HCT116 (cell line): ENCODE measurements around the gene B4GALNT3. TPM values are rescaled to one million over a fixed set of nuclear protein-coding genes. Genes with fewer than 3 reads are reported as not detected.

Source experiments
- ATAC-seq: fragments of 200-7000 bp; cut with Tn5 transposase; 2 replicates; pipeline ENCODE4 v1.9.1; 2020; ENCODE audit warnings: mild to moderate bottlenecking, moderate library complexity
- BruUV-seq: library from RNA; stranded (reverse); fragments of 400-500 nt; replicated peaks from 2 replicates; lab custom pipeline; 2021; lab: Mats Ljungman, UMichigan
- CTCF ChIA-PET: fragments of 300-600 bp; sonication (Branson Sonifier 250); formaldehyde crosslinking; loops from one replicate; lab custom pipeline; 2021; ENCODE audit warnings: antibody characterized with exemption; lab: Charles Lee
- POLR2A ChIA-PET: fragments of 300-600, 350-600 bp; sonication (Branson Sonifier 250); formaldehyde crosslinking; loops from one replicate; lab custom pipeline; 2021; ENCODE audit warnings: antibody characterized with exemption; lab: Charles Lee
- RAD21 ChIA-PET, 2 experiments: fragments of 300-600 bp; sonication (Branson Sonifier 250); formaldehyde crosslinking; loops; one replicate each; lab custom pipeline; 2023; ENCODE audit warnings: low total read pairs in 2 of 2; ENCODE audit not compliant: uncharacterized antibody in 2 of 2, unreplicated experiment in 2 of 2, low non-redundant PET in 1 of 2; lab: Charles Lee
- DNase-seq: peaks from one replicate; pipeline ENCODE4 v3.0.0-alpha.2; 2010; ENCODE audit warnings: low read depth, low spot score
- H2AFZ ChIP-seq: fragments of 200-600 bp; shearing (Covaris generic), sonication (generic); 2 replicates; pipeline ENCODE4 v1.6.1; 2017; ENCODE audit warnings: low read depth, mixed run types, mixed read lengths, antibody characterized with exemption, low read length; ENCODE audit not compliant: poor library complexity, severe bottlenecking
- H3K27ac ChIP-seq: 2 replicates; pipeline ENCODE4 v1.5.1; 2012; ENCODE audit warnings: low read depth, low read length
- H3K27me3 ChIP-seq: fragments of 200-600 bp; sonication (generic); 2 replicates; pipeline ENCODE4 v1.6.1; 2016; ENCODE audit warnings: mixed run types, low read length, mixed read lengths; ENCODE audit not compliant: insufficient read depth
- H3K36me3 ChIP-seq, 2 experiments: fragments of 200-500 bp in 1 of 2; fragments of 200-600 bp in 1 of 2; sonication (Bioruptor generic) in 1 of 2; sonication (generic) in 1 of 2; 2 replicates each; pipeline versions ENCODE4 v1.5.1 to v1.6.1; 2014 to 2016; ENCODE audit warnings: low read length in 2 of 2, inconsistent platforms in 1 of 2, mixed read lengths in 1 of 2, mixed run types in 1 of 2; ENCODE audit not compliant: insufficient read depth in 2 of 2, control insufficient read depth in 1 of 2
- H3K4me1 ChIP-seq, 2 experiments: fragments of 200-600 bp in 1 of 2; sonication (generic) in 1 of 2; 2 replicates each; pipeline versions ENCODE4 v1.5.1 to v1.6.1; 2012 to 2017; ENCODE audit warnings: low read length in 2 of 2, inconsistent platforms in 1 of 2, mild to moderate bottlenecking in 1 of 2, mixed read lengths in 1 of 2, mixed run types in 1 of 2, moderate library complexity in 1 of 2; ENCODE audit not compliant: insufficient read depth in 2 of 2, control insufficient read depth in 1 of 2
- H3K4me2 ChIP-seq: fragments of 200-600 bp; sonication (generic); 2 replicates; pipeline ENCODE4 v1.6.1; 2017; ENCODE audit warnings: mixed run types, low read length, mixed read lengths
- H3K4me3 ChIP-seq, 2 experiments: fragments of 200-600 bp in 1 of 2; sonication (generic) in 1 of 2; replicated peaks in 1 of 2; 2 replicates each; pipeline ENCODE4 v1.5.1; 2011 to 2016; ENCODE audit warnings: low read length in 2 of 2, control low read depth in 1 of 2, low read depth in 1 of 2, mild to moderate bottlenecking in 1 of 2, mixed read lengths in 1 of 2, mixed run types in 1 of 2
- H3K79me2 ChIP-seq: fragments of 200-600 bp; sonication (generic); 2 replicates; pipeline ENCODE4 v1.6.1; 2017; ENCODE audit warnings: mild to moderate bottlenecking, mixed run types, low read length, moderate library complexity, mixed read lengths; ENCODE audit not compliant: insufficient read depth
- H3K9ac ChIP-seq: fragments of 200-600 bp; sonication (generic); 2 replicates; pipeline ENCODE4 v1.6.1; 2016; ENCODE audit warnings: low read length, mixed read lengths
- H3K9me2 ChIP-seq: fragments of 200-600 bp; sonication (generic), shearing (Covaris generic); 2 replicates; pipeline ENCODE4 v1.6.1; 2017; ENCODE audit warnings: mixed run types, mild to moderate bottlenecking, moderate library complexity; ENCODE audit not compliant: insufficient read depth
- H3K9me3 ChIP-seq, 2 experiments: fragments of 200-500 bp in 1 of 2; fragments of 200-600 bp in 1 of 2; sonication (Bioruptor generic) in 1 of 2; sonication (generic) in 1 of 2; 2 replicates each; pipeline ENCODE4 v1.6.1; 2014 to 2017; ENCODE audit warnings: low read length in 2 of 2, mixed read lengths in 2 of 2, inconsistent platforms in 1 of 2, low read depth in 1 of 2, mild to moderate bottlenecking in 1 of 2, mixed run types in 1 of 2, moderate library complexity in 1 of 2; ENCODE audit not compliant: control insufficient read depth in 1 of 2, insufficient read depth in 1 of 2
- H4K20me1 ChIP-seq: fragments of 200-600 bp; sonication (generic), shearing (Covaris generic); 2 replicates; pipeline ENCODE4 v1.6.1; 2017; ENCODE audit warnings: mixed run types, mild to moderate bottlenecking, moderate library complexity; ENCODE audit not compliant: insufficient read depth
- CBX3 ChIP-seq: IDR thresholded peaks from 2 replicates; pipeline ENCODE4 v1.6.1; 2012; ENCODE audit warnings: low read depth
- CEBPB ChIP-seq: IDR thresholded peaks from 2 replicates; pipeline ENCODE4 v1.6.1; 2012; ENCODE audit warnings: low read depth
- EGR1 ChIP-seq: IDR thresholded peaks from 2 replicates; pipeline ENCODE4 v1.6.1; 2012; ENCODE audit warnings: low read depth
- EZH2 ChIP-seq: fragments of 200-600 bp; sonication (generic); IDR thresholded peaks from 2 replicates; pipeline ENCODE4 v1.6.1; 2017; ENCODE audit warnings: antibody characterized with exemption, mixed run types
- EZH2phosphoT487 ChIP-seq: fragments of 200-600 bp; IDR thresholded peaks from 2 replicates; pipeline ENCODE4 v1.6.1; 2018; ENCODE audit warnings: antibody characterized with exemption, borderline replicate concordance
- FOSL1 ChIP-seq: IDR thresholded peaks from 2 replicates; pipeline ENCODE4 v1.6.1; 2012; ENCODE audit warnings: low read depth
- JUND ChIP-seq: IDR thresholded peaks from 2 replicates; pipeline ENCODE4 v1.6.1; 2012
- MAX ChIP-seq: IDR thresholded peaks from 2 replicates; pipeline ENCODE4 v1.6.1; 2012
- POLR2AphosphoS5 ChIP-seq: IDR thresholded peaks from 2 replicates; pipeline ENCODE4 v1.6.1; 2011; ENCODE audit warnings: mild to moderate bottlenecking, low read depth, low read length, moderate library complexity
- RAD21 ChIP-seq: IDR thresholded peaks from 2 replicates; pipeline ENCODE4 v1.6.1; 2012; ENCODE audit warnings: low read depth, mild to moderate bottlenecking
- REST ChIP-seq: IDR thresholded peaks from 2 replicates; pipeline ENCODE4 v1.6.1; 2012; ENCODE audit warnings: low read depth
- SIN3A ChIP-seq: IDR thresholded peaks from 2 replicates; pipeline ENCODE4 v1.6.1; 2012; ENCODE audit warnings: low read depth
- SP1 ChIP-seq: IDR thresholded peaks from 2 replicates; pipeline ENCODE4 v1.6.1; 2012; ENCODE audit warnings: low read depth
- SRF ChIP-seq: IDR thresholded peaks from 2 replicates; pipeline ENCODE4 v1.6.1; 2012; ENCODE audit warnings: low read depth
- TCF7L2 ChIP-seq: IDR thresholded peaks from 2 replicates; pipeline ENCODE4 v1.7.0; 2011; ENCODE audit warnings: borderline replicate concordance, inconsistent platforms; ENCODE audit not compliant: insufficient read depth, insufficient read length; ENCODE audit errors: extremely low read depth
- YY1 ChIP-seq: IDR thresholded peaks from 2 replicates; pipeline ENCODE4 v1.6.1; 2011; ENCODE audit warnings: low read length, low read depth, moderate library complexity, mild to moderate bottlenecking; ENCODE audit not compliant: insufficient replicate concordance; ENCODE audit errors: extremely low read depth
- ZBTB33 ChIP-seq: IDR thresholded peaks from 2 replicates; pipeline ENCODE4 v1.6.1; 2011; ENCODE audit warnings: mild to moderate bottlenecking, low read length, moderate library complexity; ENCODE audit not compliant: insufficient replicate concordance; ENCODE audit errors: extremely low read depth
- ZFX ChIP-seq: fragments of 450-650 bp; IDR thresholded peaks from 2 replicates; pipeline ENCODE4 v1.6.1; 2017
- ZNF274 ChIP-seq: fragments of 200-500 bp; sonication (Bioruptor generic); IDR thresholded peaks from 2 replicates; pipeline ENCODE4 v1.6.1; 2014; ENCODE audit warnings: mild to moderate bottlenecking, low read depth, low read length, inconsistent platforms
- intact Hi-C: fragments of 100-400 bp; cut with micrococcal nuclease; formaldehyde crosslinking; loops from 2 replicates; pipeline ENCODE4 v1.10.0; 2022
- total RNA-seq: library from RNA; stranded (reverse); gene quantifications from one replicate; pipeline ENCODE4 v1.2.1, GENCODE V29; 2021; ENCODE audit not compliant: unreplicated experiment
- TF ChIP-seq, protein P1 (sequence below): IDR thresholded peaks from 2 replicates; pipeline ENCODE4 v1.6.1; 2012

Gene B4GALNT3
- total RNA-seq, 1 experiment from 2014 or later: 18.2 TPM

- Histone ChIP-seq H3K9me3 (no peaks in the 10 kb centered on the region), H4K20me1 (no peaks in the 10 kb centered on the region), H3K79me2 (no peaks in the 10 kb centered on the region), H3K4me3 (no peak overlapping the region), H3K36me3 (no peaks in the 10 kb centered on the region), H3K4me2 (no peak overlapping the region), H3K27ac (no peak overlapping the region), H3K4me1 (peaks cover 0 to 4% of the 10 kb centered on the region in 2 experiments; a peak in 1 of 4 replicates), H3K9ac (no peak overlapping the region), H3K9me2 (no peaks in the 10 kb centered on the region), H2AFZ (no peak overlapping the region), H3K27me3 (no peaks in the 10 kb centered on the region)
- RAD21 ChIA-PET: no interaction called here
- ATAC-seq: no peak
- TF ChIP-seq, protein P1, sequence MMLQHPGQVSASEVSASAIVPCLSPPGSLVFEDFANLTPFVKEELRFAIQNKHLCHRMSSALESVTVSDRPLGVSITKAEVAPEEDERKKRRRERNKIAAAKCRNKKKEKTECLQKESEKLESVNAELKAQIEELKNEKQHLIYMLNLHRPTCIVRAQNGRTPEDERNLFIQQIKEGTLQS: no peak
- TF ChIP-seq ZNF274 (no peak), SP1 (no peak), ZBTB33 (no peak), ZFX (no peak), REST (no peak), JUND (no peak), MAX (no peak), FOSL1 (no peak), RAD21 (no peak), EZH2 (no peak), TCF7L2 (no peak), YY1 (no peak), POLR2AphosphoS5 (no peak), SIN3A (no peak), EGR1 (no peak), EZH2phosphoT487 (no peak), CEBPB (no peak), CBX3 (no peak), SRF (no peak)
- POLR2A ChIA-PET: no interaction called here
- no TSS peak for BruUV-seq
- CTCF ChIA-PET: no interaction called here
- no peak for DNase-seq
- intact Hi-C loops: no loop called here
Observed at GRCh38 chr12:550473-551260, 90.9 kb downstream of the B4GALNT3 start.
